NB4 (cell line): ENCODE measurements around the gene PECR.

Source experiments
- CTCF ChIP-seq: IDR thresholded peaks from one replicate; pipeline ENCODE4 v1.5.1; 2012; ENCODE audit warnings: low read depth, low read length
- MYC ChIP-seq: IDR thresholded peaks from 2 replicates; pipeline ENCODE4 v1.6.1; 2011; ENCODE audit warnings: low read depth, low read length
- POLR2A ChIP-seq: IDR thresholded peaks from 2 replicates; pipeline ENCODE4 v1.6.1; 2011; ENCODE audit warnings: mild to moderate bottlenecking; ENCODE audit not compliant: insufficient read length; ENCODE audit errors: extremely low read depth

- TF ChIP-seq CTCF = no peak
- no peak for TF ChIP-seq MYC
- no peak for TF ChIP-seq POLR2A
Measured at GRCh38 chr2:216121255-216121654, 39.6 kb upstream of the PECR start.
